Adipocyte (in vitro differentiated cells): ENCODE measurements around the gene C17orf67.

Experiments
- DNase-seq: peaks from one replicate; pipeline ENCODE4 v3.0.0-alpha.2; 2015; ENCODE audit warnings: low read depth
- H3K27me3 ChIP-seq: replicated peaks from 2 replicates; pipeline ENCODE4 v1.7.0; 2013; ENCODE audit warnings: mild to moderate bottlenecking, low read length, moderate library complexity; ENCODE audit not compliant: control insufficient read depth, insufficient read depth
- H3K36me3 ChIP-seq: 2 replicates; pipeline ENCODE4 v1.7.0; 2013; ENCODE audit warnings: low read length, mild to moderate bottlenecking, moderate library complexity; ENCODE audit not compliant: control insufficient read depth, insufficient read depth, severe bottlenecking
- H3K4me1 ChIP-seq: 2 replicates; pipeline ENCODE4 v1.7.0; 2013; ENCODE audit warnings: mild to moderate bottlenecking, low read length, moderate library complexity; ENCODE audit not compliant: control insufficient read depth, insufficient read depth
- H3K4me3 ChIP-seq: 2 replicates; pipeline ENCODE4 v1.7.0; 2013; ENCODE audit warnings: mild to moderate bottlenecking, low read length, moderate library complexity
- H3K9ac ChIP-seq: 2 replicates; pipeline ENCODE4 v1.7.0; 2013; ENCODE audit warnings: mild to moderate bottlenecking, low read length, moderate library complexity
- H3K9me3 ChIP-seq: 2 replicates; pipeline ENCODE4 v1.7.0; 2013; ENCODE audit warnings: mild to moderate bottlenecking, low read length, moderate library complexity; ENCODE audit not compliant: control insufficient read depth

The C17orf67 gene

GRCh38 chr17:56863974-56864373 is 30.3 kb upstream of the C17orf67 start:
- no peak overlapping the region for H3K9ac ChIP-seq
- H3K4me3 ChIP-seq, result no peak overlapping the region
- no peaks in the 10 kb centered on the region for H3K9me3 ChIP-seq
- no peaks in the 10 kb centered on the region for H3K27me3 ChIP-seq
- no peak for DNase-seq
- peaks cover 20% of the 10 kb centered on the region for H3K36me3 ChIP-seq
- H3K4me1 ChIP-seq, result peaks cover 3% of the 10 kb centered on the region

- Histone ChIP-seq H3K9me3 (no peaks in the 10 kb centered on the region), H3K36me3 (peaks cover 20% of the 10 kb centered on the region)
- DNase-seq, result no peak
Measured at GRCh38 chr17:56861899-56862298, 28.2 kb upstream of the C17orf67 start.

GRCh38 chr17:56851008-56851407 is 17.3 kb upstream of the C17orf67 start:
- H3K27me3 ChIP-seq, result no peaks in the 10 kb centered on the region
- peaks cover 19% of the 10 kb centered on the region for H3K36me3 ChIP-seq
- no peak overlapping the region for H3K9ac ChIP-seq
- no peak for DNase-seq
- no peak overlapping the region for H3K4me3 ChIP-seq
- no peaks in the 10 kb centered on the region for H3K9me3 ChIP-seq
- no peaks in the 10 kb centered on the region for H3K4me1 ChIP-seq

More at GRCh38 chr17:56861899-56862298, 28.2 kb upstream of the C17orf67 start:
- Histone ChIP-seq H3K27me3 (no peaks in the 10 kb centered on the region), H3K9ac (no peak overlapping the region), H3K4me3 (no peak overlapping the region), H3K4me1 (no peaks in the 10 kb centered on the region)

- Histone ChIP-seq H3K9me3 (no peaks in the 10 kb centered on the region), H3K9ac (no peak overlapping the region), H3K4me1 (no peaks in the 10 kb centered on the region), H3K36me3 (peaks cover 19% of the 10 kb centered on the region), H3K4me3 (no peak overlapping the region), H3K27me3 (no peaks in the 10 kb centered on the region)
- no peak for DNase-seq
Measured at GRCh38 chr17:56850591-56850990, 16.9 kb upstream of the C17orf67 start.

- Histone ChIP-seq H3K4me3 (no peak overlapping the region), H3K9me3 (no peaks in the 10 kb centered on the region), H3K4me1 (no peaks in the 10 kb centered on the region), H3K9ac (no peak overlapping the region), H3K36me3 (peaks cover 19% of the 10 kb centered on the region), H3K27me3 (no peaks in the 10 kb centered on the region)
- no peak for DNase-seq
Measured at GRCh38 chr17:56849131-56849530, 15.4 kb upstream of the C17orf67 start.

GRCh38 chr17:56847106-56847505 is 13.4 kb upstream of the C17orf67 start:
- H3K4me1 ChIP-seq, result no peaks in the 10 kb centered on the region
- no peak overlapping the region for H3K4me3 ChIP-seq
- H3K36me3 ChIP-seq, result peaks cover 19% of the 10 kb centered on the region
- no peak overlapping the region for H3K9ac ChIP-seq
- H3K27me3 ChIP-seq, result no peaks in the 10 kb centered on the region
- no peaks in the 10 kb centered on the region for H3K9me3 ChIP-seq
- no peak for DNase-seq

- Histone ChIP-seq H3K9me3 (no peaks in the 10 kb centered on the region), H3K9ac (no peak overlapping the region), H3K4me1 (no peaks in the 10 kb centered on the region), H3K36me3 (peaks cover 16% of the 10 kb centered on the region), H3K27me3 (no peaks in the 10 kb centered on the region), H3K4me3 (no peak overlapping the region)
- DNase-seq, result no peak
Measured at GRCh38 chr17:56845934-56846333, 12.2 kb upstream of the C17orf67 start.

- H3K4me3 ChIP-seq, result no peak overlapping the region
- H3K9ac ChIP-seq, result no peak overlapping the region
- H3K27me3 ChIP-seq, result no peaks in the 10 kb centered on the region
- H3K9me3 ChIP-seq, result no peaks in the 10 kb centered on the region
- H3K36me3 ChIP-seq, result no peaks in the 10 kb centered on the region
- no peak for DNase-seq
- H3K4me1 ChIP-seq, result no peaks in the 10 kb centered on the region
Measured at GRCh38 chr17:56842577-56842976, 8.9 kb upstream of the C17orf67 start.

GRCh38 chr17:56838687-56839086 is 5.0 kb upstream of the C17orf67 start:
- Histone ChIP-seq H3K9ac (no peak overlapping the region), H3K27me3 (no peaks in the 10 kb centered on the region), H3K4me3 (no peak overlapping the region), H3K9me3 (no peaks in the 10 kb centered on the region), H3K4me1 (peaks cover 3% of the 10 kb centered on the region), H3K36me3 (no peaks in the 10 kb centered on the region)
- DNase-seq, result no peak

GRCh38 chr17:56835264-56835585 is 1.5 kb upstream of the C17orf67 start:
- Histone ChIP-seq H3K4me3 (peak overlapping the region; percentile 90), H3K4me1 (peaks cover 11% of the 10 kb centered on the region), H3K36me3 (no peaks in the 10 kb centered on the region), H3K9ac (no peak overlapping the region), H3K9me3 (no peaks in the 10 kb centered on the region), H3K27me3 (no peaks in the 10 kb centered on the region)
- no peak for DNase-seq

- Histone ChIP-seq H3K4me3 (peak overlapping the region; percentile 90), H3K9ac (peak overlapping the region; percentile 72), H3K4me1 (peaks cover 11% of the 10 kb centered on the region), H3K9me3 (no peaks in the 10 kb centered on the region), H3K36me3 (no peaks in the 10 kb centered on the region), H3K27me3 (no peaks in the 10 kb centered on the region)
- DNase-seq, result peak; percentile 44
Measured at GRCh38 chr17:56834380-56835263, 902 bp upstream of the C17orf67 start.
